Loucy (cell line): ENCODE results near the gene EED.

Experiments
- H2AFZ ChIP-seq: fragments of 200-600 bp; sonication (generic); 2 replicates; pipeline ENCODE4 v1.6.0; 2016; ENCODE audit warnings: antibody characterized with exemption, mild to moderate bottlenecking, low read length, moderate library complexity
- H3F3A ChIP-seq: fragments of 200-600 bp; 2 replicates; pipeline ENCODE4 v1.6.0; 2016; ENCODE audit warnings: antibody characterized with exemption, low read depth, mild to moderate bottlenecking
- H3K27me3 ChIP-seq: fragments of 200-600 bp; sonication (generic); 2 replicates; pipeline ENCODE4 v1.6.1; 2014; ENCODE audit warnings: low read length, mild to moderate bottlenecking; ENCODE audit not compliant: insufficient read depth, poor library complexity, severe bottlenecking
- H3K36me3 ChIP-seq: fragments of 200-600 bp; sonication (generic); 2 replicates; pipeline ENCODE4 v1.6.1; 2016; ENCODE audit warnings: low read length; ENCODE audit not compliant: insufficient read depth
- H3K4me1 ChIP-seq: fragments of 200-600 bp; sonication (generic); 2 replicates; pipeline ENCODE4 v1.5.1; 2014; ENCODE audit warnings: low read length, mild to moderate bottlenecking; ENCODE audit not compliant: insufficient read depth, poor library complexity, severe bottlenecking
- H3K4me2 ChIP-seq: fragments of 200-600 bp; sonication (generic); 2 replicates; pipeline ENCODE4 v1.6.0; 2014; ENCODE audit warnings: antibody characterized with exemption, low read length, low read depth, mild to moderate bottlenecking; ENCODE audit not compliant: poor library complexity, severe bottlenecking
- H3K4me3 ChIP-seq: fragments of 200-600 bp; sonication (generic); 2 replicates; pipeline ENCODE4 v1.5.1; 2014; ENCODE audit warnings: low read length, mild to moderate bottlenecking, mixed read lengths; ENCODE audit not compliant: poor library complexity, severe bottlenecking
- H3K79me2 ChIP-seq: fragments of 200-600 bp; sonication (generic); 2 replicates; pipeline ENCODE4 v1.6.1; 2014; ENCODE audit warnings: low read length; ENCODE audit not compliant: insufficient read depth
- H3K9ac ChIP-seq: fragments of 200-600 bp; sonication (generic); 2 replicates; pipeline ENCODE4 v1.6.0; 2014; ENCODE audit warnings: mild to moderate bottlenecking, low read depth, low read length, moderate library complexity; ENCODE audit not compliant: poor library complexity, severe bottlenecking
- H3K9me2 ChIP-seq: fragments of 200-600 bp; sonication (generic); replicated peaks from 2 replicates; pipeline ENCODE4 v1.6.1; 2016; ENCODE audit warnings: low read depth, low read length, mixed read lengths
- H3K9me3 ChIP-seq: fragments of 200-600 bp; sonication (generic); 2 replicates; pipeline ENCODE4 v1.6.1; 2014; ENCODE audit warnings: mild to moderate bottlenecking, antibody characterized with exemption, low read length, low read depth; ENCODE audit not compliant: insufficient read depth
- H4K20me1 ChIP-seq: fragments of 200-600 bp; sonication (generic); 2 replicates; pipeline ENCODE4 v1.6.0; 2014; ENCODE audit warnings: antibody characterized with exemption, low read length, mild to moderate bottlenecking; ENCODE audit not compliant: insufficient read depth, poor library complexity, severe bottlenecking
- EZH2phosphoT487 ChIP-seq: fragments of 200-600 bp; IDR thresholded peaks from 2 replicates; pipeline ENCODE4 v1.6.1; 2018; ENCODE audit warnings: antibody characterized with exemption, mild to moderate bottlenecking, moderate library complexity, borderline replicate concordance
- TF ChIP-seq, protein P1 (sequence below): fragments of 200-600 bp; sonication (generic); conservative IDR thresholded peaks from 2 replicates; pipeline ENCODE4 v1.5.1; 2014; ENCODE audit warnings: mild to moderate bottlenecking, antibody characterized with exemption, low read length

EED gene

DNA sequence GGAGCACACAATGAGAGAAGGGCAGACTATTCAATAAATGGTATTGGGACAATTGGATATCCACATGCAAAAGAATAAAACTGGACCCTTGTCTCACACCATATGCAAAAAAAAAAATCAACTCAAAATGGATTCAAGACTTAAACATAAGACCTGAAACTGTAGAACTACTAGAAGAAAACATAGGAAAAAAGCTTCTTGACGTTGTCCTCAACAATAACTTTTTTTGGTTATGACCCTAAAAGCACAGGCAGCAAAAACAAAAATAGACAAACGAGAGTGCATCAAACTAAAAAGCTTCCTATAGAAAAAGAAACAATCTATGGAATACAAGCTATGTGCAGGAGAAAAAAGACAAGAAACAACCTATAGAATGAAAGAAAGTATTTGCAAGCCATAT lies 37.1 kb upstream of the EED start:
- TF ChIP-seq, protein P1, sequence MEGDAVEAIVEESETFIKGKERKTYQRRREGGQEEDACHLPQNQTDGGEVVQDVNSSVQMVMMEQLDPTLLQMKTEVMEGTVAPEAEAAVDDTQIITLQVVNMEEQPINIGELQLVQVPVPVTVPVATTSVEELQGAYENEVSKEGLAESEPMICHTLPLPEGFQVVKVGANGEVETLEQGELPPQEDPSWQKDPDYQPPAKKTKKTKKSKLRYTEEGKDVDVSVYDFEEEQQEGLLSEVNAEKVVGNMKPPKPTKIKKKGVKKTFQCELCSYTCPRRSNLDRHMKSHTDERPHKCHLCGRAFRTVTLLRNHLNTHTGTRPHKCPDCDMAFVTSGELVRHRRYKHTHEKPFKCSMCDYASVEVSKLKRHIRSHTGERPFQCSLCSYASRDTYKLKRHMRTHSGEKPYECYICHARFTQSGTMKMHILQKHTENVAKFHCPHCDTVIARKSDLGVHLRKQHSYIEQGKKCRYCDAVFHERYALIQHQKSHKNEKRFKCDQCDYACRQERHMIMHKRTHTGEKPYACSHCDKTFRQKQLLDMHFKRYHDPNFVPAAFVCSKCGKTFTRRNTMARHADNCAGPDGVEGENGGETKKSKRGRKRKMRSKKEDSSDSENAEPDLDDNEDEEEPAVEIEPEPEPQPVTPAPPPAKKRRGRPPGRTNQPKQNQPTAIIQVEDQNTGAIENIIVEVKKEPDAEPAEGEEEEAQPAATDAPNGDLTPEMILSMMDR: no peak
- no peak for TF ChIP-seq EZH2phosphoT487
- Histone ChIP-seq H3K9me2 (no peaks in the 10 kb centered on the region), H3K4me1 (peaks cover 6% of the 10 kb centered on the region), H3K4me3 (no peak overlapping the region), H3K4me2 (no peak overlapping the region), H4K20me1 (no peaks in the 10 kb centered on the region), H3K36me3 (no peaks in the 10 kb centered on the region), H3K9me3 (no peaks in the 10 kb centered on the region), H2AFZ (no peak overlapping the region), H3F3A (no peaks in the 10 kb centered on the region), H3K27me3 (no peaks in the 10 kb centered on the region), H3K79me2 (no peaks in the 10 kb centered on the region), H3K9ac (no peak overlapping the region)

DNA sequence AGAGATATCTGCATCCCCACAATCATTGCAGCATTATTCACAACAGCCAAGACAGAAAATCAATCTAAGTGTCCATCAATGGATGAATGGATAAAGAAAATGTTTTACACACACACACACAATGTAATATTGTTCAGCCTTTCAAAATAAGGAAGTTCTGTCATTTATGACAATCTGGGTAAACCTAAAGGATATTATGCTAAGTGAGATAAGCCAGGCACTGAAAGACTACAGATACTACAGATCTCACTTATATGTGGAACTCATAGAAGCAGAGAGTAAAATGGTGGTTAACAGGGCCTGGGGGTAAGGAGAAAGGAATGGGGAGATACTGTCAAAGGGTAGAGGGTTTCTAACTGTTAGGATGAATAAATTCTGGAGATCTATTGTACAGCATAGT lies 36.0 kb upstream of the EED start:
- H3K9me2 ChIP-seq: no peaks in the 10 kb centered on the region
- no peaks in the 10 kb centered on the region for H3K36me3 ChIP-seq
- H3K4me1 ChIP-seq: peaks cover 5% of the 10 kb centered on the region
- no peaks in the 10 kb centered on the region for H3F3A ChIP-seq
- H2AFZ ChIP-seq: no peak overlapping the region
- no peaks in the 10 kb centered on the region for H3K9me3 ChIP-seq
- H3K4me3 ChIP-seq: no peak overlapping the region
- H4K20me1 ChIP-seq: no peaks in the 10 kb centered on the region
- H3K27me3 ChIP-seq: no peaks in the 10 kb centered on the region
- no peak for TF ChIP-seq EZH2phosphoT487
- TF ChIP-seq, protein P1: no peak
- H3K79me2 ChIP-seq: no peaks in the 10 kb centered on the region
- H3K9ac ChIP-seq: no peak overlapping the region
- no peak overlapping the region for H3K4me2 ChIP-seq

DNA sequence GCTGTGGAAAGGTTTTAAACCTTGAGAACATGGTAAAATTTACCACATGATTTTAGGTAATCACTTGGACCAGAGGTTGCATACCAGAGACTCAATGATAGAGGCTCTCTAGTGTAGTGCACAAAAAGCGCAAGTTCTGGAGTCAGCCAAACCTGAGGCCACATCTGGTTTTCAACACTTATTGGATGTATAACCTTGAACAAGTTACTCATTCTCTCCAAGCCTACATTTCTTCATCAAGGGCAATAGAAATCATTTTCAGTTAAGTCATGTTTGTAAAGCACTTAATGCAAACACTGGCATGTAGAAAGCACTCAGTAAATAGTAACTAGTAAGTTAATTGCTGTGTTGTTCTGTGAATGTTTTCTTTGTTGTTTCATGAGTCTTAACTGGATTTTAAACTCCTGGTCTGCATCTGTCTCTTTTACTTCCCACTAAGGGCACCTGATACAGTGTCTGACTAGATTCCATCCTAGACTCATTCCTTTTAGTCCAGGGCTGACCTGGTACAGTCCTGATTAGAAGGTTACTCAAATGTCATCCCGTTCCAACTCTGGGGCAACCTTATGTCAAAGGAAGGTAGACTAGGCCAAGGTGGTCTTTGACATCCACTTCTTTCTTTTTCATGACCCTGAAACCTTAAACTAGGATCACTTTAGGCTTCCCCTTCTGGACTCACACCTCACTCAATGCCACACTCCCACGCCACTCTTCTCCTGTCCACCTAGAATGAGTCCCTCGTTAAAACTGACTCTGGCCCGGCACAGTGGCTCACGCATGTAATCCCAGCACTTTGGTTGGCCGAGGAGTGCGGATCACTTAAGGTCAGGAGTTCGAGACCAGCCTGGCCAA lies 34.5 kb upstream of the EED start:
- Histone ChIP-seq H3K9ac (no peak overlapping the region), H3K4me2 (no peak overlapping the region), H3F3A (no peaks in the 10 kb centered on the region), H3K9me2 (no peaks in the 10 kb centered on the region), H2AFZ (no peak overlapping the region), H3K79me2 (no peaks in the 10 kb centered on the region), H3K4me3 (no peak overlapping the region), H3K4me1 (peaks cover 13% of the 10 kb centered on the region), H3K9me3 (no peaks in the 10 kb centered on the region), H3K27me3 (no peaks in the 10 kb centered on the region), H4K20me1 (no peaks in the 10 kb centered on the region), H3K36me3 (no peaks in the 10 kb centered on the region)
- TF ChIP-seq, protein P1: no peak
